NB4 (cell line): ENCODE data around the gene SAMD11.
A peak's percentile ranks its signal among the peaks of the same experiment; 100 is the strongest.
"Not testable (repeated sequence)": the region's sequence is repeated elsewhere in the genome, so short reads cannot be mapped to it uniquely, and the experiment has no call there.

Source experiments
- DNase-seq: peaks from one replicate; pipeline ENCODE4 v3.0.0; 2010; ENCODE audit warnings: low read depth
- H3K4me3 ChIP-seq: one replicate; pipeline ENCODE4 v1.5.1; 2011; ENCODE audit warnings: mild to moderate bottlenecking, low read depth, low read length, moderate library complexity
- CTCF ChIP-seq: IDR thresholded peaks from one replicate; pipeline ENCODE4 v1.5.1; 2012; ENCODE audit warnings: low read depth, low read length
- MAX ChIP-seq: IDR thresholded peaks from 2 replicates; pipeline ENCODE4 v1.6.1; 2011; ENCODE audit warnings: low read depth, low read length
- MYC ChIP-seq: IDR thresholded peaks from 2 replicates; pipeline ENCODE4 v1.6.1; 2011; ENCODE audit warnings: low read depth, low read length
- POLR2A ChIP-seq: IDR thresholded peaks from 2 replicates; pipeline ENCODE4 v1.6.1; 2011; ENCODE audit warnings: mild to moderate bottlenecking; ENCODE audit not compliant: insufficient read length; ENCODE audit errors: extremely low read depth

SAMD11 gene

GRCh38 chr1:923131-923990 lies at the start of gene SAMD11:
Gene SAMD11 (plus strand): TSS chr1:923923. CDS start chr1:924432, 509 bp downstream.
- H3K4me3 ChIP-seq, result no peak within 1 kb of the TSS
- DNase-seq, result peak; percentile 88
- TF ChIP-seq CTCF (no peak), MYC (no peak), POLR2A (no peak), MAX (no peak)

GRCh38 chr1:876428-877208 lies 47.1 kb upstream of the SAMD11 start:
- H3K4me3 ChIP-seq, DNase-seq: not testable (repeated sequence)

- DNase-seq, H3K4me3 ChIP-seq: not testable (repeated sequence)
These were observed 46.3 kb upstream of the SAMD11 start for GRCh38 chr1:877209-877986.

GRCh38 chr1:880511-880910 lies 43.2 kb upstream of the SAMD11 start:
- not testable (repeated sequence) for H3K4me3 ChIP-seq, DNase-seq

- DNase-seq, H3K4me3 ChIP-seq: not testable (repeated sequence)
These were observed 42.8 kb upstream of the SAMD11 start for GRCh38 chr1:880915-881314.

GRCh38 chr1:886311-886710 lies 37.4 kb upstream of the SAMD11 start:
- TF ChIP-seq CTCF, result no peak
- TF ChIP-seq POLR2A, result no peak
- TF ChIP-seq MAX, result no peak
- TF ChIP-seq MYC, result no peak
- no peak for DNase-seq
- no peak overlapping the region for H3K4me3 ChIP-seq

- no peak for TF ChIP-seq MYC
- no peak overlapping the region for H3K4me3 ChIP-seq
- DNase-seq, result no peak
These were observed 37.0 kb upstream of the SAMD11 start for GRCh38 chr1:886760-887159.

GRCh38 chr1:888297-888696 lies 35.4 kb upstream of the SAMD11 start:
- TF ChIP-seq CTCF (no peak), MAX (no peak), POLR2A (no peak), MYC (no peak)

GRCh38 chr1:889774-890173 lies 33.9 kb upstream of the SAMD11 start:
- H3K4me3 ChIP-seq, DNase-seq: not testable (repeated sequence)

More at GRCh38 chr1:888297-888696, 35.4 kb upstream of the SAMD11 start:
- DNase-seq, result no peak
- H3K4me3 ChIP-seq, result no peak overlapping the region

- H3K4me3 ChIP-seq, DNase-seq: not testable (repeated sequence)
These were observed 33.5 kb upstream of the SAMD11 start for GRCh38 chr1:890234-890633.
